Renal cortical epithelial cell (primary cell): ENCODE measurements around the gene HEBP2. TPM values are rescaled to one million over a fixed set of nuclear protein-coding genes. Genes with fewer than 3 reads are reported as not detected.

Source experiments
- DNase-seq: peaks from one replicate; pipeline ENCODE4 v3.0.0-alpha.2; 2011; ENCODE audit warnings: low read depth
- total RNA-seq: library from RNA; depleted of rRNA; stranded (reverse); fragments of >200 nt; gene quantifications from 2 replicates; pipeline ENCODE4 v1.2.3, GENCODE V29; 2014

The HEBP2 gene
- total RNA-seq, 1 donor from 2014 or later = 39.0 TPM

GRCh38 chr6:138397128-138398122 lies 6.6 kb upstream of the HEBP2 start:
- DNase-seq = no peak

GRCh38 chr6:138400326-138400725 lies 3.7 kb upstream of the HEBP2 start:
- no peak for DNase-seq

- no peak for DNase-seq
Observed at GRCh38 chr6:138401960-138402837, 1.8 kb upstream of the HEBP2 start.

- no peak for DNase-seq
Observed at GRCh38 chr6:138402838-138403187, 1.2 kb upstream of the HEBP2 start.

- DNase-seq = no peak
Observed at GRCh38 chr6:138403324-138403800, 661 bp upstream of the HEBP2 start.

GRCh38 chr6:138404666-138405337 lies 779 bp downstream of the HEBP2 start:
- no peak for DNase-seq

- no peak for DNase-seq
Observed at GRCh38 chr6:138405816-138406413, 1.9 kb downstream of the HEBP2 start.

- no peak for DNase-seq
Observed at GRCh38 chr6:138406443-138406842, 2.4 kb downstream of the HEBP2 start.

GRCh38 chr6:138410048-138410735 lies 6.2 kb downstream of the HEBP2 start:
- DNase-seq = peak; percentile 64

- DNase-seq = peak; percentile 63
Observed at GRCh38 chr6:138410972-138411880, 7.2 kb downstream of the HEBP2 start.

GRCh38 chr6:138415125-138415524 lies 11.1 kb downstream of the HEBP2 start:
- DNase-seq = no peak

GRCh38 chr6:138416206-138416605 lies 12.2 kb downstream of the HEBP2 start:
- DNase-seq = no peak

- peak; percentile 50 for DNase-seq
Observed at GRCh38 chr6:138417493-138418117, 13.6 kb downstream of the HEBP2 start.

GRCh38 chr6:138418118-138418742 lies 14.2 kb downstream of the HEBP2 start:
- no peak for DNase-seq

- no peak for DNase-seq
Observed at GRCh38 chr6:138419766-138420165, 15.7 kb downstream of the HEBP2 start.

GRCh38 chr6:138420356-138420755 lies 16.3 kb downstream of the HEBP2 start:
- no peak for DNase-seq

- no peak for DNase-seq
Observed at GRCh38 chr6:138421089-138421488, 17.1 kb downstream of the HEBP2 start.

- DNase-seq = no peak
Observed at GRCh38 chr6:138421608-138422007, 17.6 kb downstream of the HEBP2 start.

- DNase-seq = no peak
Observed at GRCh38 chr6:138422861-138423260, 18.8 kb downstream of the HEBP2 start.
